ENCODE measurements around the gene MAPK14.
"Not testable (repeated sequence)": the region's sequence is repeated elsewhere in the genome, so short reads cannot be mapped to it uniquely, and the experiment has no call there.

The MAPK14 gene

DNA sequence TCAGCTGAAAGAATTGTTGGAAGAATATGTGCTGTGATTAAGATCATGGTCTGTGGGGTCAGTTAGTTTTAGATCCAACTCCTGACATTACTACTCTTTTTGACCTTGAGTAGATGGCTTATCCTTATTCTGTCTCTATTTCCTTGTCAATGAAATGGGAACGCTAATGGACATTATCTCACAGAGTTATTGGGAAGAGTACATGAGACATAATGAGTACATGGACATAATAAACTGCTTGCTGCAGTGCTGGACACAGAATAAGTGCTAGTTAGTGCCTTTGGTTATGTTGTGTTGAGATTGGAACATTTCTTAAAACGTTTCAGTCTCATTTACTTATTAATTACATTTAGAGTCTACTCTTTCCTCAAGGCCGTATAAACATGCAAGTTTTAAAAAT is 42.6 kb downstream of the MAPK14 start:
- Histone ChIP-seq H3K9ac (ENCODE audit: low read length) (no peak overlapping the region), H3K4me1 (ENCODE audit: control insufficient read depth, insufficient read depth, low read length) (peaks cover 40% of the 10 kb centered on the region), H3K9me3 (ENCODE audit: control insufficient read depth, low read length) (no peaks in the 10 kb centered on the region), H3K27me3 (replicated peaks; ENCODE audit: control insufficient read depth, insufficient read depth, low read length) (no peaks in the 10 kb centered on the region), H3K4me3 (ENCODE audit: low read length) (no peak overlapping the region), H3K36me3 (ENCODE audit: control insufficient read depth, insufficient read depth, low read length, severe bottlenecking) (peaks cover 15% of the 10 kb centered on the region)
- DNase-seq (ENCODE audit: low read depth) = no peak

DNA sequence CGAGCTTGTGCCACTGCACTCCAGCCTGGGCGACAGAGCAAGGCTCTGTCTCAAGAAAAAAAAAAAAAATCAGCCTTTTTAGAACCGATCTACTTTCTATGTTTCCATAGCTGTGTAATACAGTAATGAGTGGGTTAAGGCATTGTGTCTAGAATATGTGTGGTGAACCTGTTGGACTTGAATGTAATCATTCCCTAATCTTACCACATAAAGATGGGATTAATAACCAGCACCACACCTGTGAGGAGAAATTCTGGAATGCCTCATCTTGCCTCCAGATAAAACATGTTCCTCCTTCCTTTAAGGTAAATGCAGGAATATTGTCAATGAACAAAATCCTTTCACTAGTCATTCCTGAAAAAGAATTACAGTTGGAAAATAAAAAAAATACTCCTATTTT is 43.7 kb downstream of the MAPK14 start:
- Histone ChIP-seq H3K4me1 (ENCODE audit: control insufficient read depth, insufficient read depth, low read length) (peaks cover 30% of the 10 kb centered on the region), H3K4me3 (ENCODE audit: low read length) (no peak overlapping the region), H3K36me3 (ENCODE audit: control insufficient read depth, insufficient read depth, low read length, severe bottlenecking) (peaks cover 26% of the 10 kb centered on the region), H3K27me3 (replicated peaks; ENCODE audit: control insufficient read depth, insufficient read depth, low read length) (no peaks in the 10 kb centered on the region), H3K9ac (ENCODE audit: low read length) (no peak overlapping the region), H3K9me3 (ENCODE audit: control insufficient read depth, low read length) (no peaks in the 10 kb centered on the region)
- DNase-seq (ENCODE audit: low read depth) = no peak

DNA sequence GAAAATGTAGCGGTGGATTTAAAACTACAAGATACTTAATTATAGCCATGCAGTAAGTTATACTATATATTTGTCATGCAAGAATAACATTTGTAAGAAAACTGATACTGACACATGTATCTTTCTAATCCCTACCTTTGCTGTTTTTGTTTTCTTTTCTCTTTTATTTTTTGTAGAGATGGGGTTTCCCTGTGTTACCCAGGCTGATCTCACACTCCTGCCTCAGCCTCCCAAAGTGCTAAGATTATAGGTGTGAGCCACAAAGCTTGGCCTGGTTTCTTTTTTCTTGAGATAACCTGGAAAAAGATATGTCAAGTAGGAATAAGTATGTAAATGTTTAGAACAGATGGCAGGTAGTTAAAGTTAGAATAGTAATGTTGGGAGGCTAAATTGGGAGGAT is 44.1 kb downstream of the MAPK14 start:
- Histone ChIP-seq H3K36me3 (ENCODE audit: control insufficient read depth, insufficient read depth, low read length, severe bottlenecking) (peaks cover 30% of the 10 kb centered on the region), H3K4me3 (ENCODE audit: low read length) (no peak overlapping the region), H3K9ac (ENCODE audit: low read length) (no peak overlapping the region), H3K27me3 (replicated peaks; ENCODE audit: control insufficient read depth, insufficient read depth, low read length) (no peaks in the 10 kb centered on the region), H3K9me3 (ENCODE audit: control insufficient read depth, low read length) (no peaks in the 10 kb centered on the region), H3K4me1 (ENCODE audit: control insufficient read depth, insufficient read depth, low read length) (peaks cover 26% of the 10 kb centered on the region)
- no peak for DNase-seq (ENCODE audit: low read depth)

DNA sequence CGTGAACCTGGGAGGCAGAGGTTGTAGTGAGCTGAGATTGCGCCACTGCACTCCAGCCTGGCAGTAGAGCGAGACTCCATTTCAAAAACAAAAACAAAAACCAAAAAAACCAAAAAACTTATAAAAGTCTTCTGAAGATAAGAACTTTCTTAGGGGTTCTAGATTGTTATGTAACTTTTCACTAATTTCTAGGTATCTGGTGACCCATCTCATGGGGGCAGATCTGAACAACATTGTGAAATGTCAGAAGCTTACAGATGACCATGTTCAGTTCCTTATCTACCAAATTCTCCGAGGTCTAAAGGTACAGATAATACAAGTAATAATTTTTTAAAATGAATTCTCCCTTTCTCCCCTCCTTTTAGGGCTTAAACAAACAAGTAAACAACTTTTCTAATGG is 45.1 kb downstream of the MAPK14 start:
- H3K27me3 ChIP-seq (replicated peaks; ENCODE audit: control insufficient read depth, insufficient read depth, low read length) = no peaks in the 10 kb centered on the region
- no peak overlapping the region for H3K4me3 ChIP-seq (ENCODE audit: low read length)
- no peak for DNase-seq (ENCODE audit: low read depth)
- no peak overlapping the region for H3K9ac ChIP-seq (ENCODE audit: low read length)
- H3K36me3 ChIP-seq (ENCODE audit: control insufficient read depth, insufficient read depth, low read length, severe bottlenecking) = peaks cover 39% of the 10 kb centered on the region
- H3K4me1 ChIP-seq (ENCODE audit: control insufficient read depth, insufficient read depth, low read length) = peaks cover 16% of the 10 kb centered on the region
- H3K9me3 ChIP-seq (ENCODE audit: control insufficient read depth, low read length) = no peaks in the 10 kb centered on the region

DNA sequence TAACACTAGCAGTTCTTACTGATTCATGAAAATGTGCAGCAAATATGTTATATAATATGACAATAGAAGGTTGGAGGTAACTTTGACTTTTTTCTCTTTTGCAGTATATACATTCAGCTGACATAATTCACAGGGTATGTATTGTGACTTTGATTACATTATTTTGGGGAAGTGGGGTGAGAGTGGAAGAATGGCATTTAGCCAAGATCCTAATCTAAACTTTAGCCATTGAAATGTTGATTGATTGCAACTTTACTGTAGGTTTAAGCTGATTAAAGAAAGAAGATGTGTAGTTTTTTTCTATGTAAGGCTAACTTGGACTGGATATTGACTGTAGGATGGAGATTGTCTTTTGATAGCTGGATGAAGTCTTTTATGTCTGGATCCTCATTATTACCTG is 46.0 kb downstream of the MAPK14 start:
- Histone ChIP-seq H3K27me3 (replicated peaks; ENCODE audit: control insufficient read depth, insufficient read depth, low read length) (no peaks in the 10 kb centered on the region), H3K36me3 (ENCODE audit: control insufficient read depth, insufficient read depth, low read length, severe bottlenecking) (peaks cover 48% of the 10 kb centered on the region), H3K9ac (ENCODE audit: low read length) (no peak overlapping the region), H3K9me3 (ENCODE audit: control insufficient read depth, low read length) (no peaks in the 10 kb centered on the region), H3K4me3 (ENCODE audit: low read length) (no peak overlapping the region), H3K4me1 (ENCODE audit: control insufficient read depth, insufficient read depth, low read length) (peaks cover 7% of the 10 kb centered on the region)
- no peak for DNase-seq (ENCODE audit: low read depth)

DNA sequence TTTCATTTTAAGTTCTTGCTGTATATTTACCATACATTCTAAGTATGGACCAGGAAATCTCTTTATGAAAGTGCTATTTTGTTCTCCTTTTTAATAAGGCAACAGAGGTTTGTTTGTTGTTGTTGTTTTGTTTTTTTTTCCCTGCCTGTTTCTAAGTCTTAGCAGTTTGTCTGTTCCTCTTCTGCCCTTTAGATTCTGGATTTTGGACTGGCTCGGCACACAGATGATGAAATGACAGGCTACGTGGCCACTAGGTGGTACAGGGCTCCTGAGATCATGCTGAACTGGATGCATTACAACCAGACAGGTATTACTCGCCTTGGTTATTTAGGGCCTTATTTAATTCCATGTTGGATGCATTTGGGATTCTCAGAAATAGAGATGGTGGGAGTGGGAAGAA is 48.0 kb downstream of the MAPK14 start:
- H3K27me3 ChIP-seq (replicated peaks; ENCODE audit: control insufficient read depth, insufficient read depth, low read length) = no peaks in the 10 kb centered on the region
- H3K4me3 ChIP-seq (ENCODE audit: low read length) = no peak overlapping the region
- DNase-seq (ENCODE audit: low read depth) = no peak
- no peak overlapping the region for H3K9ac ChIP-seq (ENCODE audit: low read length)
- no peaks in the 10 kb centered on the region for H3K9me3 ChIP-seq (ENCODE audit: control insufficient read depth, low read length)
- H3K36me3 ChIP-seq (ENCODE audit: control insufficient read depth, insufficient read depth, low read length, severe bottlenecking) = peaks cover 69% of the 10 kb centered on the region
- H3K4me1 ChIP-seq (ENCODE audit: control insufficient read depth, insufficient read depth, low read length) = no peaks in the 10 kb centered on the region

DNA sequence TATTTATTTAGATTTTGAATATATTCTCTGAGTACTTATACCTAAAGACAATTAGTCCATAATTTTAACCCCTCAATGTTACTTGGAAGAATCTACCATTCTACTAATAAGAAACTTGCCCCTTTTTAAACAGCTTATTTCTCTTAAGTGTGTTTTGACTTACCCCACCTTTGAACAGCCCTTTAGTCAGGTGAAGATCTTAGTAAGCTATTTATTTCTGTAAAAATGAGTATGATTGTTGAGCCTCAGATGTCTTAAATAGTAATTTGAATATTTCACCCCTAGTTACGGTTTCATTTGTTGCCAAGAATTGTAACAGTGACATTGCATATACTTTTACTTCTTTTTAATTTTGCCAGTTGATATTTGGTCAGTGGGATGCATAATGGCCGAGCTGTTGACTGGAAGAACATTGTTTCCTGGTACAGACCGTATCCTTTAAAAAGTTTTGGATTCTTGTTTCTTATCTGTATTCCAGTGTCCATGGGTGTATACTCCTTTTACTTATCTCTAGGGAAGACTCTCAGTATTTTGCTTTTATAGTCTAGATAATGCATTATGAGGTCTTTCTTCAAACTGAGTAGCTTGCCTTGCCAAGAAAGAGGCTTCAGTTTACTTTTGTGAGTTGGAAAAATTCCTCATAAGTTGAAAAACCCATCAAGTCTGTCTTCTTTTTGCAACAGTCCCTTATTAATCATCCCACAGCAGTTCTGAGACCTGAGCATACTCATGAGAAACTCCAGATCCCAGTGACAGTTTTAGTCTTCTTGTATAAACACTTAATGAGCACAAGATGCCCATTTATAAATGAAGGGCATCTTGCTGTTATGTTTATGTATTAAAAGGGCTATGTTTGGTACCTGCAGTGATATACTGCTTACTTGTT is 48.8 kb downstream of the MAPK14 start:
- no peaks in the 10 kb centered on the region for H3K27me3 ChIP-seq (replicated peaks; ENCODE audit: control insufficient read depth, insufficient read depth, low read length)
- no peak overlapping the region for H3K9ac ChIP-seq (ENCODE audit: low read length)
- DNase-seq (ENCODE audit: low read depth) = no peak
- H3K4me3 ChIP-seq (ENCODE audit: low read length) = no peak overlapping the region
- H3K9me3 ChIP-seq (ENCODE audit: control insufficient read depth, low read length) = no peaks in the 10 kb centered on the region
- peaks cover 77% of the 10 kb centered on the region for H3K36me3 ChIP-seq (ENCODE audit: control insufficient read depth, insufficient read depth, low read length, severe bottlenecking)
- H3K4me1 ChIP-seq (ENCODE audit: control insufficient read depth, insufficient read depth, low read length) = no peaks in the 10 kb centered on the region

DNA sequence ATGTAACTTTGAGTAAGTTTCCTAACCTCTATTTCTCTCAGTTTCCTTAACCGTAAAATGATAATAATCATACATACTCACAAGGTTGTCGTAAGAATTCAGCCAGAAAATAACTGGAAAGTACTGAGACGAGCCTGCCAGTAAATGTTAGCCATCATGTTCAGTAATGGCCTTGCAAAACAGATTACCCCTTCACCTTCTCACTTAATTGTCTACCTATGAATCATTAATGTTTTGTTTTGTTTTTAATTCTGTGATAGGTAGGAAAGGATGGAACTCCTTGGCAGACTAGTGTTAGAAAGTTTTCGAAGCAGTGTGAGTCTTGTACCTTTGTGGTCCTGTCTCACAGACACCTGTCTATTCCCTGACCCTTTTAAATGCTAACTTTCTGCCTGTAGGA is 50.6 kb downstream of the MAPK14 start:
- H3K27me3 ChIP-seq (replicated peaks; ENCODE audit: control insufficient read depth, insufficient read depth, low read length) = no peaks in the 10 kb centered on the region
- H3K9me3 ChIP-seq (ENCODE audit: control insufficient read depth, low read length) = no peaks in the 10 kb centered on the region
- H3K36me3 ChIP-seq (ENCODE audit: control insufficient read depth, insufficient read depth, low read length, severe bottlenecking) = peaks cover 89% of the 10 kb centered on the region
- no peak overlapping the region for H3K9ac ChIP-seq (ENCODE audit: low read length)
- H3K4me1 ChIP-seq (ENCODE audit: control insufficient read depth, insufficient read depth, low read length) = no peaks in the 10 kb centered on the region
- DNase-seq (ENCODE audit: low read depth) = no peak
- H3K4me3 ChIP-seq (ENCODE audit: low read length) = no peak overlapping the region

DNA sequence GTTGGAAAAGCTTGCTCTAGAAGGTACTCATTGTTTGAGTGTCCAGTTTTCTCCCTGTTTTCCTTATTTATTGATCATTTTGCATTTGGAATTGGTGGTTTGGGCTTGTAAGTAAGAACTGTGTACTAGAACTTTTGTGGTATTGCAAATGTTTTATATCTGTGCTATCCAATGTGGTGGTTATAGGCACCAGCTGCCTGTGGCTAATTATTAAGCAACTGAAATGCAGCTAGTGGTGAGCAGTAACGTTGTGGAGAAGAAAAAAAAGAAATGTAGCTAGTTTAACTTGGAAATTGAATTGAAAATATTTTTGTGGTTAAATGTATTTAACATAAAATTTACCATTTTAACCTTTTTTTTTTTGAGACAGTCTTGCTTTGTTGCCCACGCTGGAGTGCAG is 52.0 kb downstream of the MAPK14 start:
- peaks cover 97% of the 10 kb centered on the region for H3K36me3 ChIP-seq (ENCODE audit: control insufficient read depth, insufficient read depth, low read length, severe bottlenecking)
- DNase-seq (ENCODE audit: low read depth) = no peak
- H3K4me1 ChIP-seq (ENCODE audit: control insufficient read depth, insufficient read depth, low read length) = no peaks in the 10 kb centered on the region
- no peak overlapping the region for H3K4me3 ChIP-seq (ENCODE audit: low read length)
- H3K9ac ChIP-seq (ENCODE audit: low read length) = no peak overlapping the region
- H3K9me3 ChIP-seq (ENCODE audit: control insufficient read depth, low read length) = no peaks in the 10 kb centered on the region
- H3K27me3 ChIP-seq (replicated peaks; ENCODE audit: control insufficient read depth, insufficient read depth, low read length) = no peaks in the 10 kb centered on the region

DNA sequence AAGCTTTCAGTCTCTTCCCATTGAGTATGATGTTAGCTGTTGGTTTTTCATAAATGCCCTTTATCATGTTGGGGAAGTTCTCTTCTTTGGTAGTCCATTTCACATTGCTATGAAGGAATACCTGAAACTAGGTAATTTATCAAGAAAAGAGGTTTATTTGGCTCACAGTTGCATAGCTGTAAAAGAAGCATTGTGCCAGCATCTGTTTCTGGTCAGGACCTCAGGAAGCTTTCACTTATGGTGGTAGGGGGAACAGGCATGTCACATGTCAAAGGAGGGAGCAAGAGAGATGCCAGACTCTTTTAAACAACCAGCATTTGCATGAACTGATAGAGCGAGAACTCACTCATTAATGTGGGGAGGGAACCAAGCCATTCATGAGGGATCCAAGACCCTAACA is 54.7 kb downstream of the MAPK14 start:
- Histone ChIP-seq H3K9me3 (ENCODE audit: control insufficient read depth, low read length) (no peaks in the 10 kb centered on the region), H3K36me3 (ENCODE audit: control insufficient read depth, insufficient read depth, low read length, severe bottlenecking) (peaks cover 86% of the 10 kb centered on the region), H3K4me3 (ENCODE audit: low read length) (no peak overlapping the region), H3K27me3 (replicated peaks; ENCODE audit: control insufficient read depth, insufficient read depth, low read length) (no peaks in the 10 kb centered on the region), H3K9ac (ENCODE audit: low read length) (no peak overlapping the region), H3K4me1 (ENCODE audit: control insufficient read depth, insufficient read depth, low read length) (no peaks in the 10 kb centered on the region)
- DNase-seq (ENCODE audit: low read depth) = no peak

DNA sequence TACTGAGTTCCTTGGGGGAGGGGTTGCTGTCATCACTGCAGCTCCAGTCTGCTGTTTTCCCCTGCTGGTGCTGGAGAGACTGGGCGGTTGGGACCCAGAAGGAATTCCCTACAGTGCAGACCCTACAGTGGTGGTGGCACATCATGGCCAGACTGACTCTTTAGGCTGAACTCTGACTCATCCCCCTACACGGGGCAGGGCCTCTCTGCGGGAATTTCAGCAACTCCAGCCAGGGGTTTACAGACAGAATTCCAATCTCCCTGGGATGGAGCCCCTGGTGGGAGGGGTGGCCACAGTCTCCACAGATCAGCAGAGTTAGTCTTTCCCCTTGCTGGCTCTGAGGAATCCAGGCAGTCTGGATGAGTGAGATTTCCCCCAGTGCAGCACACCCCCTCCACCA is 55.8 kb downstream of the MAPK14 start:
- Histone ChIP-seq H3K27me3 (replicated peaks; ENCODE audit: control insufficient read depth, insufficient read depth, low read length) (no peaks in the 10 kb centered on the region), H3K4me3 (ENCODE audit: low read length) (no peak overlapping the region), H3K4me1 (ENCODE audit: control insufficient read depth, insufficient read depth, low read length) (no peaks in the 10 kb centered on the region), H3K9me3 (ENCODE audit: control insufficient read depth, low read length) (no peaks in the 10 kb centered on the region), H3K9ac (ENCODE audit: low read length) (no peak overlapping the region), H3K36me3 (ENCODE audit: control insufficient read depth, insufficient read depth, low read length, severe bottlenecking) (peaks cover 75% of the 10 kb centered on the region)
- no peak for DNase-seq (ENCODE audit: low read depth)

DNA sequence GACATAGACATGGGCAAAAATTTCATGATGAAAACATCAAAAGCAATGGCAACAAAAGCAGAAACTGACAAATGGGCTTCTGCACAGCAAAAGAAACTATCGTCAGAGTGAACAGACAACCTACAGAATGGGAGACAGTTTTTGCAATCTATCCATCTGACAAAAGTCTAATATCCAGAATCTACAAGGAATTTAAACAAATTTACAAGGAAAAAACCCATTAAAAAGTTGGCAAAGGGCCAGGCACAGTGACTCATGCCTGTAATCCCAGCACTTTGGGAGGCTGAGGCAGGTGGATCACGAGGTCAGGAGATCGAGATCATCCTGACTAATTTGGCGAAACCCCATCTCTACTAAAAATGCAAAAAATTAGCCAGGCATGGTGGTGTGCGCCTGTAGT is 60.6 kb downstream of the MAPK14 start:
- H3K27me3 ChIP-seq (replicated peaks; ENCODE audit: control insufficient read depth, insufficient read depth, low read length); H3K9me3 ChIP-seq (ENCODE audit: control insufficient read depth, low read length); DNase-seq (ENCODE audit: low read depth); H3K4me1 ChIP-seq (ENCODE audit: control insufficient read depth, insufficient read depth, low read length); H3K4me3 ChIP-seq (ENCODE audit: low read length); H3K9ac ChIP-seq (ENCODE audit: low read length): not testable (repeated sequence)
- H3K36me3 ChIP-seq (ENCODE audit: control insufficient read depth, insufficient read depth, low read length, severe bottlenecking) = peaks cover 50% of the 10 kb centered on the region

Data from adipocyte (in vitro differentiated cells).